GM12878 (cell line): ENCODE data around the gene SCAANT1. TPM values are rescaled to one million over a fixed set of nuclear protein-coding genes. Genes with fewer than 3 reads are reported as not detected.

Experiments
- ATAC-seq: fragments of 200-7000 bp; cut with Tn5 transposase; 3 replicates; pipeline ENCODE4 v1.9.1; 2020; ENCODE audit warnings: mild to moderate bottlenecking, moderate library complexity
- BruUV-seq: library from RNA; stranded (reverse); fragments of 400-500 nt; replicated peaks from 2 replicates; lab custom pipeline; 2021; lab: Mats Ljungman, UMichigan
- CTCF ChIA-PET: fragments of 300-600 bp; sonication (Branson Sonifier 250); formaldehyde crosslinking; extraction: SDS; loops from one replicate; lab custom pipeline; 2021; ENCODE audit warnings: inconsistent platforms; lab: Yijun Ruan, JAX
- POLR2A ChIA-PET: fragments of 350-600 bp; formaldehyde crosslinking; extraction: SDS; loops from one replicate; lab custom pipeline; 2021; ENCODE audit warnings: inconsistent platforms; lab: Charles Lee
- RAD21 ChIA-PET: fragments of 300-600 bp; sonication (Branson Sonifier 250); formaldehyde crosslinking; loops from one replicate; lab custom pipeline; 2023; ENCODE audit warnings: antibody characterized with exemption; ENCODE audit not compliant: unreplicated experiment; lab: Charles Lee
- SMC1A ChIA-PET: fragments of 300-600 bp; sonication (Branson Sonifier 250); formaldehyde crosslinking; loops from one replicate; lab custom pipeline; 2023; ENCODE audit not compliant: unreplicated experiment, uncharacterized antibody; lab: Charles Lee
- DNase-seq: peaks from one replicate; pipeline ENCODE4 v3.0.0-alpha.2; 2011; ENCODE audit warnings: low read depth, low spot score
- FAIRE-seq: peaks from 3 replicates; lab custom pipeline; 2011; peaks lifted over from hg19 to GRCh38; lab: Jason Lieb, UNC
- H2AFZ ChIP-seq: 2 replicates; pipeline ENCODE4 v1.6.0; 2011; ENCODE audit warnings: low read depth, low read length, control low read depth; ENCODE audit not compliant: control insufficient read depth
- H3K27ac ChIP-seq: 2 replicates; pipeline ENCODE4 v1.5.1; 2011; ENCODE audit warnings: control low read depth; ENCODE audit not compliant: control insufficient read depth, insufficient read depth
- H3K27me3 ChIP-seq, 2 experiments: replicated peaks in 1 of 2; 2 replicates each; pipeline versions ENCODE4 v1.6.0 to v1.6.1; 2011; ENCODE audit warnings: low read length in 1 of 2; ENCODE audit not compliant: control insufficient read depth in 2 of 2, insufficient read depth in 2 of 2
- H3K36me3 ChIP-seq, 2 experiments: 2 replicates each; pipeline ENCODE4 v1.5.1; 2011; ENCODE audit warnings: low read length in 1 of 2; ENCODE audit not compliant: control insufficient read depth in 2 of 2, insufficient read depth in 2 of 2
- H3K4me1 ChIP-seq: 2 replicates; pipeline ENCODE4 v1.6.1; 2011; ENCODE audit warnings: mild to moderate bottlenecking, low read length, moderate library complexity, mixed read lengths; ENCODE audit not compliant: control insufficient read depth, insufficient read depth
- H3K4me2 ChIP-seq: 2 replicates; pipeline ENCODE4 v1.6.0; 2011; ENCODE audit warnings: control low read depth; ENCODE audit not compliant: control insufficient read depth, insufficient read depth
- H3K4me3 ChIP-seq: fragments of 200-600 bp; sonication (generic); 2 replicates; pipeline ENCODE4 v1.5.1; 2016
- H3K79me2 ChIP-seq: 2 replicates; pipeline ENCODE4 v1.6.0; 2011; ENCODE audit warnings: low read length; ENCODE audit not compliant: control insufficient read depth, insufficient read depth
- H3K9ac ChIP-seq: 2 replicates; pipeline ENCODE4 v1.8.0; 2011; ENCODE audit warnings: low read length, control low read depth, mixed read lengths; ENCODE audit not compliant: control insufficient read depth, insufficient read depth
- H3K9me3 ChIP-seq: replicated peaks from 3 replicates; pipeline ENCODE4 v1.5.1; 2011; ENCODE audit warnings: mild to moderate bottlenecking, low read length; ENCODE audit not compliant: control insufficient read depth, insufficient read depth
- H4K20me1 ChIP-seq: 2 replicates; pipeline ENCODE4 v1.6.0; 2011; ENCODE audit not compliant: control insufficient read depth, insufficient read depth
- BRCA1 ChIP-seq: IDR thresholded peaks from 2 replicates; pipeline ENCODE4 v1.6.1; 2011; ENCODE audit warnings: low read depth, low read length, improper control_type of control experiment
- CBX5 ChIP-seq: sonication (generic); IDR thresholded peaks from 2 replicates; pipeline ENCODE4 v1.6.1; 2016; ENCODE audit warnings: low read depth, moderate library complexity, mild to moderate bottlenecking, inconsistent platforms
- MTA3 ChIP-seq: IDR thresholded peaks from 2 replicates; pipeline ENCODE4 v1.6.1; 2012; ENCODE audit warnings: low read length, inconsistent platforms, borderline replicate concordance
- NR2C2 ChIP-seq: IDR thresholded peaks from 2 replicates; pipeline ENCODE4 v1.6.1; 2011; ENCODE audit warnings: borderline replicate concordance, low read depth; ENCODE audit not compliant: control insufficient read depth, insufficient read length
- ZBTB40 ChIP-seq: fragments of 450-650 bp; IDR thresholded peaks from 2 replicates; pipeline ENCODE4 v1.6.1; 2016; ENCODE audit warnings: mild to moderate bottlenecking, moderate library complexity, borderline replicate concordance
- ZNF24 ChIP-seq: fragments of 450-650 bp; IDR thresholded peaks from 2 replicates; pipeline ENCODE4 v1.6.1; 2017; ENCODE audit warnings: antibody characterized with exemption, mild to moderate bottlenecking
- ZSCAN29 ChIP-seq: fragments of 450-650 bp; IDR thresholded peaks from 2 replicates; pipeline ENCODE4 v1.6.1; 2017; ENCODE audit warnings: mild to moderate bottlenecking, moderate library complexity
- WGBS: methylation state at CpG from one replicate; pipeline ENCODE4 v1.1.6; 2016; ENCODE audit warnings: low lambda C conversion rate; ENCODE audit not compliant: insufficient replicate concordance, insufficient coverage; ENCODE audit errors: missing lambda C conversion rate; 5-methylcytosine and 5-hydroxymethylcytosine counted together
- in situ Hi-C: fragments of 300-500 bp; cut with MboI; formaldehyde crosslinking; loops from 9 replicates; pipeline ENCODE4 v1.14.3; 2018; ENCODE audit warnings: mixed read lengths
- intact Hi-C: fragments of 100-400 bp; cut with micrococcal nuclease; formaldehyde crosslinking; loops from one replicate; pipeline ENCODE4 v1.14.2; 2022; ENCODE audit not compliant: unreplicated experiment
- polyA plus RNA-seq, 11 experiments: library from polyadenylated mRNA; depleted of rRNA in 4 of 11; unstranded in 6 of 11; stranded (reverse) in 5 of 11; fragments of >200 nt; fragmentation: Nextera tagmentation in 4 of 11; fragmentation: Illumina TruSeq in 1 of 11; extraction: Ambion mirVana in 4 of 11; extraction: Trizol in 1 of 11; gene quantifications; 1 replicate in 1 of 11; 2 replicates in 10 of 11; pipeline versions ENCODE4 v1.2.1 to v1.2.3, GENCODE V29; 2011 to 2016; ENCODE audit warnings: inconsistent platforms in 2 of 11, missing spikeins in 2 of 11, low read depth in 1 of 11
- total RNA-seq, 4 experiments: library from RNA; depleted of rRNA in 3 of 4; stranded (reverse); fragments of >200 nt in 3 of 4; fragmentation: Illumina TruSeq in 1 of 4; extraction: Trizol in 1 of 4; gene quantifications; 2 replicates each; pipeline versions ENCODE4 v1.2.1 to v1.2.3, GENCODE V29; 2013 to 2021
- TF ChIP-seq, protein P1 (sequence below): fragments of 450-650 bp; formaldehyde crosslinking; IDR thresholded peaks from 2 replicates; pipeline ENCODE4 v1.4.0; 2022; ENCODE audit warnings: mild to moderate bottlenecking, moderate library complexity

Gene SCAANT1
- total and polyA plus RNA-seq, 10 of the 15 experiments (the other 5 are each of a cell fraction or from before 2014, with no cell fraction given), result 0.60 to 1.7 (median 0.95) TPM; not detected in 6

- no peaks in the 10 kb centered on the region for H3K9me3 ChIP-seq
- intact Hi-C loops (no loop called here), in situ Hi-C loops (no loop called here)
- BruUV-seq, result no TSS peak
- no peak overlapping the region for H3K4me2 ChIP-seq
- H2AFZ ChIP-seq, result no peak overlapping the region
- H3K36me3 ChIP-seq, result peaks cover 3 to 9% of the 10 kb centered on the region in 2 experiments
- no peaks in the 10 kb centered on the region for H3K27me3 ChIP-seq
- DNase-seq (no peak), ATAC-seq (peak; percentile 17; the same call in 1 of the 3 replicates), FAIRE-seq (no peak)
- 94% methylated on average over 2 of the region's 2 CpGs for WGBS
- POLR2A ChIA-PET, result no interaction called here
- CTCF ChIA-PET, result interaction anchor here (1.4 to 2.0 kb wide), 4 partner anchors 10 to 72 kb away, joined by 3 to 18 read pairs (median 7); partner anchors contain the start of gene PSMD6
- TF ChIP-seq NR2C2, result no peak
- TF ChIP-seq BRCA1, result no peak
- TF ChIP-seq CBX5, result no peak
- TF ChIP-seq, protein P1, sequence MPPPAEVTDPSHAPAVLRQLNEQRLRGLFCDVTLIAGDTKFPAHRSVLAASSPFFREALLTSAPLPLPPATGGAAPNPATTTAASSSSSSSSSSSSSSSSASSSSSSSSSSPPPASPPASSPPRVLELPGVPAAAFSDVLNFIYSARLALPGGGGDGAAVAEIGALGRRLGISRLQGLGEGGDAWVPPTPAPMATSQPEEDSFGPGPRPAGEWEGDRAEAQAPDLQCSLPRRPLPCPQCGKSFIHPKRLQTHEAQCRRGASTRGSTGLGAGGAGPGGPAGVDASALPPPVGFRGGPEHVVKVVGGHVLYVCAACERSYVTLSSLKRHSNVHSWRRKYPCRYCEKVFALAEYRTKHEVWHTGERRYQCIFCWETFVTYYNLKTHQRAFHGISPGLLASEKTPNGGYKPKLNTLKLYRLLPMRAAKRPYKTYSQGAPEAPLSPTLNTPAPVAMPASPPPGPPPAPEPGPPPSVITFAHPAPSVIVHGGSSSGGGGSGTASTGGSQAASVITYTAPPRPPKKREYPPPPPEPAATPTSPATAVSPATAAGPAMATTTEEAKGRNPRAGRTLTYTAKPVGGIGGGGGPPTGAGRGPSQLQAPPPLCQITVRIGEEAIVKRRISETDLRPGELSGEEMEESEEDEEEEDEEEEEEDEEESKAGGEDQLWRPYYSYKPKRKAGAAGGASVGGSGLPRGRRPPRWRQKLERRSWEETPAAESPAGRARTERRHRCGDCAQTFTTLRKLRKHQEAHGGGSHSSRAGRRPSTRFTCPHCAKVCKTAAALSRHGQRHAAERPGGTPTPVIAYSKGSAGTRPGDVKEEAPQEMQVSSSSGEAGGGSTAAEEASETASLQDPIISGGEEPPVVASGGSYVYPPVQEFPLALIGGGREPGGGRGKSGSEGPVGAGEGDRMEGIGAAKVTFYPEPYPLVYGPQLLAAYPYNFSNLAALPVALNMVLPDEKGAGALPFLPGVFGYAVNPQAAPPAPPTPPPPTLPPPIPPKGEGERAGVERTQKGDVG, result no peak
- TF ChIP-seq ZBTB40, result no peak
- no peak for TF ChIP-seq ZNF24
- TF ChIP-seq ZSCAN29, result no peak
- TF ChIP-seq MTA3, result no peak
- H3K27ac ChIP-seq, result no peak overlapping the region
- no peaks in the 10 kb centered on the region for H4K20me1 ChIP-seq
- RAD21 ChIA-PET, result interaction anchor here (1.4 to 1.9 kb wide), 2 partner anchors 8 to 13 kb away, joined by 3 to 5 read pairs; no protein-coding TSS in a partner anchor
- no peak overlapping the region for H3K4me3 ChIP-seq
- no peaks in the 10 kb centered on the region; the same call in none of the 2 replicates for H3K79me2 ChIP-seq
- H3K9ac ChIP-seq, result no peak overlapping the region
- SMC1A ChIA-PET, result interaction anchor here (1.1 to 3.5 kb wide), 5 partner anchors 9 to 82 kb away, joined by 3 to 32 read pairs (median 4); no protein-coding TSS in a partner anchor
- H3K4me1 ChIP-seq, result peaks cover 7% of the 10 kb centered on the region
These were observed 40.0 kb upstream of the SCAANT1 start for GRCh38 chr3:63952248-63952594.
